SK-N-MC (cell line): ENCODE measurements around the gene PDXK.

Experiments used
- EZH2 ChIP-seq: fragments of 200-600 bp; sonication (generic); IDR thresholded peaks from one replicate; pipeline ENCODE4 v1.6.1; 2017; ENCODE audit warnings: antibody characterized with exemption
- FOXP2 ChIP-seq: optimal IDR thresholded peaks from 2 replicates; pipeline ENCODE3; 2011; ENCODE audit warnings: mild to moderate bottlenecking, moderate library complexity; ENCODE audit not compliant: insufficient read depth; ENCODE audit errors: extremely low read length, control extremely low read depth
- POLR2AphosphoS5 ChIP-seq: IDR thresholded peaks from 2 replicates; pipeline ENCODE4 v1.6.1; 2012; ENCODE audit warnings: mild to moderate bottlenecking, low read depth, low read length, borderline replicate concordance

DNA sequence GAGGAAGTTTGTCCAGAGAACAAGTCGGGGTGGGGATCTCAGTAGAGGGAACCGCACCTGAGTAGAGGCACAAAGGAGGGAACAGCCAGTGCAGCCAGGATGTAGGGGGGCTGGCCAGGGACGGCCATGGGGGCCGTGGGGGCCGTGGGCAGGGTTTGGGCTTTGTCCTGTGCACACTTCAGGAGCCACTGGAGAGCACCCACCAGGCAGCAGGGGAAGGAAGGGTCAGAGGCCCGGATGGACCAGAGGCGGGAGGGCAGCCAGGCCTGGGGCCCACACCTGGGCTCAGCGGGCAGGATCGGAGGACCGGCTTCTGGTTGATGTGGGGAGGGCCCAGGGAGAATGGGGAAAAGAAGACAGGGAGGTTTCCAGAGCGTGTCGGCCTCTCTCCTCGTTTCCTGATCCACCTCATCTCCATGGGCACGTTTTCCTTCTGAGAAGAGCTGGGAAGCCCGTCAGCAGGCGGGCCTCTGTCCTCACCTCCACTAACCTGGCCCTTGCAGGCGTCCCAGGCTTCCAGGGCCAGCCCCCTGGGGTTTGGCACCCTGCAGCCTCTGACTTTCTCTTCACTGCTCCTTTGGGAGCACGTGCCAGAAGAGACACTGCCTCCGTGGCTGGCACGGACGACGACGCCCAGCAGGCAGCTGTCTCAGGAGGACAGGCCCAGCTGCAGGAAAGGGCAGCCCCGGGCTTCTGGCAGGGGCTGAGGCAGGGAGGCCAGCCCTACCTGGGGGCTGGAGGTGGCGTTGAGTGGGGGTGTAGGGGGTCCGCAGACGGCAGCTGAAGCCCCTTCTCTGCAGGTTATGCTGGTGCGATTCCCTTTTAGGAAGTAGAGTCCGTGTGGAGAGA lies 16.8 kb upstream of the PDXK start:
- no peak for TF ChIP-seq POLR2AphosphoS5
- TF ChIP-seq FOXP2, result no peak
- TF ChIP-seq EZH2, result no peak
